ENCODE data around the gene CXCL14. TPM values are rescaled to one million over a fixed set of nuclear protein-coding genes. Genes with fewer than 3 reads are reported as not detected.
"Not testable (repeated sequence)": the region's sequence is repeated elsewhere in the genome, so short reads cannot be mapped to it uniquely, and the experiment has no call there.

CXCL14 gene
- total RNA-seq, 1 experiment from 2014 or later: not detected

GRCh38 chr5:135535420-135535819 is 43.4 kb downstream of the CXCL14 start:
- intact Hi-C loops (cut with micrococcal nuclease; ENCODE audit: unreplicated experiment): no loop called here
- Mint-ChIP-seq H3K36me3 (ENCODE audit: insufficient read depth, unreplicated experiment) (no peaks in the 10 kb centered on the region), H3K27ac (ENCODE audit: unreplicated experiment) (no peak overlapping the region), H3K4me1 (ENCODE audit: low read depth, unreplicated experiment) (no peaks in the 10 kb centered on the region), H3K9me3 (ENCODE audit: low read depth, unreplicated experiment) (no peaks in the 10 kb centered on the region), H3K4me3 (ENCODE audit: low read depth, unreplicated experiment) (no peak overlapping the region), H3K27me3 (ENCODE audit: unreplicated experiment) (peaks cover 91% of the 10 kb centered on the region)
- DNase-seq: no peak
- TF ChIP-seq CTCF (IDR thresholded peaks at IDR 0.05; ENCODE audit: unreplicated experiment): no peak
- BruUV-seq (replicated peaks): no TSS peak
- CTCF ChIA-PET: no interaction called here

GRCh38 chr5:135534609-135535419 is 44.0 kb downstream of the CXCL14 start:
- Mint-ChIP-seq H3K4me1 (ENCODE audit: low read depth, unreplicated experiment) (no peaks in the 10 kb centered on the region), H3K4me3 (ENCODE audit: low read depth, unreplicated experiment) (no peak overlapping the region), H3K27me3 (ENCODE audit: unreplicated experiment) (peaks cover 91% of the 10 kb centered on the region), H3K27ac (ENCODE audit: unreplicated experiment) (no peak overlapping the region), H3K36me3 (ENCODE audit: insufficient read depth, unreplicated experiment) (no peaks in the 10 kb centered on the region), H3K9me3 (ENCODE audit: low read depth, unreplicated experiment) (no peaks in the 10 kb centered on the region)
- intact Hi-C loops (cut with micrococcal nuclease; ENCODE audit: unreplicated experiment): no loop called here
- BruUV-seq (replicated peaks): no TSS peak
- DNase-seq: no peak
- no peak for TF ChIP-seq CTCF (IDR thresholded peaks at IDR 0.05; ENCODE audit: unreplicated experiment)
- CTCF ChIA-PET: no interaction called here

- no peak for TF ChIP-seq CTCF (IDR thresholded peaks at IDR 0.05; ENCODE audit: unreplicated experiment)
- CTCF ChIA-PET: no interaction called here
- peaks cover 88% of the 10 kb centered on the region for H3K27me3 Mint-ChIP-seq (ENCODE audit: unreplicated experiment)
These were observed 45.0 kb downstream of the CXCL14 start for GRCh38 chr5:135533794-135534193.

GRCh38 chr5:135533334-135533733 is 45.5 kb downstream of the CXCL14 start:
- Mint-ChIP-seq H3K27me3 (ENCODE audit: unreplicated experiment) (peaks cover 87% of the 10 kb centered on the region), H3K27ac (ENCODE audit: unreplicated experiment) (no peak overlapping the region), H3K9me3 (ENCODE audit: low read depth, unreplicated experiment) (no peaks in the 10 kb centered on the region), H3K4me3 (ENCODE audit: low read depth, unreplicated experiment) (no peak overlapping the region), H3K4me1 (ENCODE audit: low read depth, unreplicated experiment) (no peaks in the 10 kb centered on the region), H3K36me3 (ENCODE audit: insufficient read depth, unreplicated experiment) (no peaks in the 10 kb centered on the region)
- CTCF ChIA-PET: no interaction called here
- intact Hi-C loops (cut with micrococcal nuclease; ENCODE audit: unreplicated experiment): no loop called here
- TF ChIP-seq CTCF (IDR thresholded peaks at IDR 0.05; ENCODE audit: unreplicated experiment): no peak
- BruUV-seq (replicated peaks): no TSS peak
- DNase-seq: no peak

More at GRCh38 chr5:135533794-135534193, 45.0 kb downstream of the CXCL14 start:
- no peak overlapping the region for H3K27ac Mint-ChIP-seq (ENCODE audit: unreplicated experiment)
- no peak for DNase-seq
- H3K4me3 Mint-ChIP-seq (ENCODE audit: low read depth, unreplicated experiment): no peak overlapping the region
- no peaks in the 10 kb centered on the region for H3K36me3 Mint-ChIP-seq (ENCODE audit: insufficient read depth, unreplicated experiment)
- no peaks in the 10 kb centered on the region for H3K9me3 Mint-ChIP-seq (ENCODE audit: low read depth, unreplicated experiment)
- intact Hi-C loops (cut with micrococcal nuclease; ENCODE audit: unreplicated experiment): no loop called here
- H3K4me1 Mint-ChIP-seq (ENCODE audit: low read depth, unreplicated experiment): no peaks in the 10 kb centered on the region
- no TSS peak for BruUV-seq (replicated peaks)

GRCh38 chr5:135529576-135529975 is 49.2 kb downstream of the CXCL14 start:
- DNase-seq; H3K27ac Mint-ChIP-seq (ENCODE audit: unreplicated experiment); H3K4me1 Mint-ChIP-seq (ENCODE audit: low read depth, unreplicated experiment); intact Hi-C loops (cut with micrococcal nuclease; ENCODE audit: unreplicated experiment); H3K36me3 Mint-ChIP-seq (ENCODE audit: insufficient read depth, unreplicated experiment); BruUV-seq (replicated peaks); CTCF ChIA-PET; H3K4me3 Mint-ChIP-seq (ENCODE audit: low read depth, unreplicated experiment); H3K9me3 Mint-ChIP-seq (ENCODE audit: low read depth, unreplicated experiment): not testable (repeated sequence)
- peaks cover 94% of the 10 kb centered on the region for H3K27me3 Mint-ChIP-seq (ENCODE audit: unreplicated experiment)
